Hematopoietic multipotent progenitor cell treated with erythropoietin and hydrocortisone succinate and interleukin-3 and kit ligand, for 8 days (in vitro differentiated cells): Measurements from ENCODE around the gene MTHFR.
"Not testable (repeated sequence)": the region's sequence is repeated elsewhere in the genome, so short reads cannot be mapped to it uniquely, and the experiment has no call there.

Experiments used
- DNase-seq: peaks from one replicate; pipeline ENCODE4 v3.0.0-alpha.2; 2015

MTHFR gene

GRCh38 chr1:11831945-11832725 is 26.4 kb upstream of the MTHFR start:
- DNase-seq: no peak

GRCh38 chr1:11828511-11828910 is 22.7 kb upstream of the MTHFR start:
- no peak for DNase-seq

- DNase-seq: no peak
Measured at GRCh38 chr1:11826946-11827345, 21.2 kb upstream of the MTHFR start.

GRCh38 chr1:11825131-11825530 is 19.4 kb upstream of the MTHFR start:
- DNase-seq: no peak

GRCh38 chr1:11823366-11824137 is 17.8 kb upstream of the MTHFR start:
- no peak for DNase-seq

GRCh38 chr1:11822091-11822490 is 16.3 kb upstream of the MTHFR start:
- no peak for DNase-seq

DNA sequence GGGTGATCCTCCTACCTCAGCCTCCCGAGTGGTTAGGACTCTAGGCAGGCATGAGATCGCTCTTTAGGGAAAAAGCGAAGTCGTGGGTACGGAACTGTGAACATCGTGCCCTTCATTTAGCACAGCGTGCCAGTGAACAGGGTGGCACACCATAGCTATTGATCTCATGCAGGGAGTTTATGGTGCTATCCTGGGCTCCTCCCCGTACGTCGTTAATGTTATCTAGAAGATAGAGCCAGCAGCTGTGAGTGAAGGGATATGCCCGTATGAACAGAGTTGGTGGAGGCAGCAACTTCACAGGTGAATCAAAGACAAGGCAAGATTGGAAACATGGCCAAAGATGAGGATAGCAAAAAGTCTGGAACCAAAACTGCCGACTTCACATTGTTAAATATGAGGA is 11.4 kb upstream of the MTHFR start:
- DNase-seq: no peak

GRCh38 chr1:11813021-11813420 is 7.3 kb upstream of the MTHFR start:
- no peak for DNase-seq

- DNase-seq: no peak
Measured at GRCh38 chr1:11807133-11807532, 1.4 kb upstream of the MTHFR start.

- DNase-seq: peak; percentile 67
Measured at GRCh38 chr1:11806307-11806936, 658 bp upstream of the MTHFR start.

- peak; percentile 84 for DNase-seq
Measured at GRCh38 chr1:11804666-11805421, 920 bp downstream of the MTHFR start.

DNA sequence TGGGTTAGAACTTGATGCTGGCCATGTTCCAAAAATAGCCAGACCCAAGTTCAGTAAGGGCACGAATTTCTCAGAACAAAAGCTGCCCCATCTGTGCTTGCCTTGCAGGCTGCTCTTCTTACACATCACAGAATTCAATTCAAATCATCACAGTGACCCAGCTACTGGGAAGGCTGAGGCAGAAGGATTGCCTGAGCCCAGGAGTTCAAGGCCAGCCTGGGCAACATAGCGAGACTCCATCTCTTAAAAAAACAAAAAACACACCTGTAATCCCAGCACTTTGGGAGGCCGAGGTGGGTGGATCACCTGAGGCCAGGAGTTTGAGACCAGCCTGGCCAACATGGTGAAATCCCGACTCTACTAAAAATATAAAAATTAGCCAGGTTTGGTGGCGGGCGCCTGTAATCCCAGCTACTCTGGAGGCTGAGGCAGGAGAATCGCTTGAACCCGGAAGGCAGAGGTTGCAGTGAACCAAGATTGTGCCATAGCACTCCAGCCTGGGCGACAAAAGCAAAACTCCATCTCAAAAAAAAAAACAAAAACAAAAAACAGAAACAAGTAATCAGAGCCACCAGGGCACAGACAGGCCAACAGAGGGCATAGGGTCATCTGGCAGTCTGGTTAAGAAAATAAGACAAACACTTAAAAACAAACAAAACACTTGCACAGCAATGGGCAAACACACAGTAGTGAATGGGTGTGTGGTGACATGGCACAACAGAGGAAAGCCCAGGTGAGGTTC is 1.7 kb downstream of the MTHFR start:
- not testable (repeated sequence) for DNase-seq

DNA sequence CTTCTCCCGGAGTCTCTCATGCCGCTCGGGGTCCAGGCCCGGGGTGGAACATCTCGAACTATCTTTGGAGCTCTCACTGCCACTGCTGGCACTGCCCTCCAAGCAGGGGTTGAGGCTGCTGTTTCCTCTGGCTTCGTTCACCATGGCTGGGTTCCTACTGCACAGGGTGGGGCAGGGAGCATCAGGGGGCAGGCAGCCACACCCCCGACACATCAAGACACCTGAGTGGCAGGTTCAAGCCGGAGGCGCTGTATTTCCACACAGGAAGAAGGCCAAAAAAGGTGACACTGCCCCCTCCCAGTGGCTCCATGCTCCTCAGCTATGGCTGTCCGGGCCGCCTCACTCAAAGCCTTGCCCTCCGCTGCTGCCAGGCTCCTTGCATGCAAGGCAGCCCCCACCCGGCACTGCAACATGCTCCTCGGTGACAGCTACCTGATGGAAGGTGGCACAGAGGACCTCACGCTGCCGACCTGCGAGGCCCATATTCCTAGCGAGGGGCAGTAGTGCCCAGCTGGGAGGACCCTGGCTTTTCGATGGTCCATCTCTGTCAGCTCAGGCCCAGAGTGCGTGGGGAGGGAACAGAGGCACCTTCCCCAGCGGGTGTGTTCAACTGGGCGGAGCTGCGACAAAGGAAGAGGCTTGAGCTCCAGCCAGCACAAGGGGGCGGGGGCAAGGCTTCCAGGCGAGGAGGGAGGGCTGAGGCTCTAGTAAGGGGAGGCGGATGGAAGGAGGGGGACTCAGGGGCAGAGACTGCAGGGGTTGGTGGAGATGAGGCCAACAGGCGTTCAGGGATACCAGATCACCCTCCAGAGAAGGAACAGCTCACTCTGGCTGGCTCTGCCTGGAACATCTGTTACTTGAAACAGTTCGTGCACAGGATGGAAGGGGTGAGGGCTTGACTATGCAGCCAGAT is 2.5 kb downstream of the MTHFR start:
- peak; percentile 94 for DNase-seq

- DNase-seq: peak; percentile 68
Measured at GRCh38 chr1:11802616-11802972, 3.2 kb downstream of the MTHFR start.

- DNase-seq: no peak
Measured at GRCh38 chr1:11800756-11801433, 4.9 kb downstream of the MTHFR start.

DNA sequence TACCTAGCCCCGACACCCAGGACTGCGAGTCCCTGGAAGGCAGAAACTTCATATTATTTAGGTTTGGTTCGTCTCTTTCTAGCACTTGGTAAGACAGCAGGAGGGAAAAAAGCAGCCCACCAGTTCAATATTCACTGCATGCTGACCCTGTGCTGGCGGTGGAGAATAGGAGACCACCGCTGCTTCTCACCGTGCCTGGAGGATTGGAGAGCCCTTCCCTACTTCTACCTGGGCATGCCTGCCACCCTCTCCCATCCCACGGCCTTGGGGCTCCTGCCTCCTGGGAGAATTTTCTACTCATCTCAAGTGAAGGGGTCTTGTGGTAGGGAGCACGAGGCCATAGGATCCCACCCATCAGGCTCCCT is 5.4 kb downstream of the MTHFR start:
- no peak for DNase-seq

DNA sequence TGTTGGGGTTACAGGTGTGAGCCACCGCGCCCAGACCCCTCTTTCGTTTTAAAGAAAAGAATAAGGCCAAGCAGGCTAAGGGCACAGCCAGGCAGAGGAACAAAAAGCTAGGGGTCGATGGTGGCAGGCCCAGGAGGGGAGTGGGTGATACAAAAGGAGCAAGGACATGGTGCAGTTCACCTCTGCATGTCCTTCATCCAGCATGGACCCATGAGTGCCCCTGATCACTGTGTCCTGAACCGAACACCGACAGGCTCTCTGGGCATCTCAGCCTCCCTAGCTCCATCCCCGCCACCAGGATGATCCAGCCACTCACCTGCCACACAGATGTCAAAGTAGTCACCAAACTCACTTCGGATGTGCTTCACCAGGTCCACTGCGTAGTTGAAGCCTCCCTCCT is 5.9 kb downstream of the MTHFR start:
- no peak for DNase-seq

DNA sequence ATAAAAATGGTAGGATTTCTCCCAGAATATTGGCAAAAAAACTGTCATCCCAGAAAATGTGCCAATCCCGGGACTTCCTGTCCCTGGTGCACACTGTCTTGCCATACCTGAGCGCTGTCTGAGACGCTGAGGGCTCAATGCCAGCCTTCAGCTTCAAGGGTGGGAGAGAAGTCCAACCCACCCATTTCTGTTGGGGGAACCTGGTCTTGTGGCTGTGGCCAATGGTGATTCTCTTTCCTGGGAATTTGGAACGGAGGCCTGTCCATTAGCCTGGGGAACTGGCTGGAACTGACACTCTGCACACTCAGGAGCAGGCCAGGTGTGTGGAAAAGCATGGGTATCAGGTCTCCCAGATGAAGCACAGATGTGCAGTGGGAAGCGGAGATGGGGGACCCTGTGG is 6.7 kb downstream of the MTHFR start:
- DNase-seq: no peak

- peak; percentile 93 for DNase-seq
Measured at GRCh38 chr1:11797525-11798216, 8.1 kb downstream of the MTHFR start.
